HEK293 (cell line): ENCODE data around the gene ERO1B.

Experiments used
- CTCF ChIA-PET: fragments of 350-600 bp; formaldehyde crosslinking; extraction: SDS; loops from one replicate; lab custom pipeline; 2021; ENCODE audit warnings: antibody characterized with exemption; lab: Yijun Ruan, JAX
- POLR2A ChIA-PET: fragments of 300-600 bp; formaldehyde crosslinking; extraction: SDS; loops from one replicate; lab custom pipeline; 2020; ENCODE audit warnings: antibody characterized with exemption, inconsistent platforms; lab: Yijun Ruan, JAX
- H3K27ac ChIP-seq: fragments of 200-500 bp; sonication (Bioruptor generic); 2 replicates; pipeline ENCODE4 v1.5.1; 2014; ENCODE audit warnings: low read depth, low read length, control low read depth, inconsistent platforms; ENCODE audit errors: extremely low read depth
- H3K36me3 ChIP-seq, 2 experiments: fragments of 200-500 bp in 1 of 2; sonication (Bioruptor generic) in 1 of 2; 1 replicate in 1 of 2; 2 replicates in 1 of 2; pipeline ENCODE4 v1.5.1; 2014 to 2017; ENCODE audit warnings: inconsistent platforms in 2 of 2, low read length in 2 of 2; ENCODE audit not compliant: control insufficient read depth in 2 of 2, insufficient read depth in 1 of 2
- H3K4me1 ChIP-seq: fragments of 200-500 bp; sonication (Bioruptor generic); 2 replicates; pipeline ENCODE4 v1.5.1; 2014; ENCODE audit warnings: mild to moderate bottlenecking, low read length, inconsistent platforms; ENCODE audit not compliant: control insufficient read depth, insufficient read depth
- H3K4me3 ChIP-seq: 2 replicates; pipeline ENCODE4 v1.5.1; 2011; ENCODE audit warnings: low read depth, mild to moderate bottlenecking, control low read depth, low read length, moderate library complexity
- H3K9me3 ChIP-seq: fragments of 200-500 bp; sonication (Bioruptor generic); 2 replicates; pipeline ENCODE4 v1.5.1; 2014; ENCODE audit warnings: low read depth, low read length, inconsistent platforms; ENCODE audit not compliant: control insufficient read depth, insufficient read depth
- MZF1 ChIP-seq: fragments of 450-650 bp; formaldehyde crosslinking; IDR thresholded peaks from 2 replicates; pipeline ENCODE4 v1.5.1; 2017; ENCODE audit warnings: missing biosample characterization, missing genetic modification characterization, borderline replicate concordance
- PBX3 ChIP-seq: sonication (generic); formaldehyde crosslinking; IDR thresholded peaks from 2 replicates; pipeline ENCODE4 v1.8.1; 2022; ENCODE audit warnings: mild to moderate bottlenecking, moderate library complexity, missing genetic modification reagents
- PRDM10 ChIP-seq: fragments of 450-650 bp; formaldehyde crosslinking; IDR thresholded peaks from 2 replicates; pipeline ENCODE4 v1.5.1; 2016; ENCODE audit warnings: missing biosample characterization, missing genetic modification characterization
- PRDM2 ChIP-seq: fragments of 450-650 bp; formaldehyde crosslinking; IDR thresholded peaks from 2 replicates; pipeline ENCODE4 v1.5.1; 2016; ENCODE audit warnings: missing biosample characterization, missing genetic modification characterization, borderline replicate concordance
- REST ChIP-seq: fragments of 450-650 bp; formaldehyde crosslinking; IDR thresholded peaks from 2 replicates; pipeline ENCODE4 v1.5.1; 2016; ENCODE audit warnings: missing biosample characterization, missing genetic modification characterization
- ZBTB21 ChIP-seq: fragments of 450-650 bp; formaldehyde crosslinking; IDR thresholded peaks from 2 replicates; pipeline ENCODE4 v1.5.1; 2017; ENCODE audit warnings: missing biosample characterization, missing genetic modification characterization
- ZBTB8A ChIP-seq: fragments of 450-650 bp; formaldehyde crosslinking; IDR thresholded peaks from 2 replicates; pipeline ENCODE4 v1.5.1; 2016; ENCODE audit warnings: missing biosample characterization, missing genetic modification characterization
- ZFP3 ChIP-seq: fragments of 450-650 bp; formaldehyde crosslinking; IDR thresholded peaks from 2 replicates; pipeline ENCODE4 v1.5.1; 2016; ENCODE audit warnings: low read depth, missing biosample characterization, missing genetic modification characterization
- ZNF140 ChIP-seq: fragments of 450-650 bp; formaldehyde crosslinking; IDR thresholded peaks from 2 replicates; pipeline ENCODE4 v1.5.1; 2016; ENCODE audit warnings: missing biosample characterization, missing genetic modification characterization
- ZNF202 ChIP-seq: fragments of 450-650 bp; formaldehyde crosslinking; IDR thresholded peaks from 2 replicates; pipeline ENCODE4 v1.5.1; 2016; ENCODE audit warnings: missing biosample characterization, missing genetic modification characterization, borderline replicate concordance
- ZNF223 ChIP-seq: fragments of 450-650 bp; formaldehyde crosslinking; IDR thresholded peaks from 2 replicates; pipeline ENCODE4 v1.5.1; 2016; ENCODE audit warnings: missing biosample characterization, missing genetic modification characterization
- ZNF311 ChIP-seq: fragments of 450-650 bp; formaldehyde crosslinking; IDR thresholded peaks from 2 replicates; pipeline ENCODE4 v1.5.1; 2017; ENCODE audit warnings: missing biosample characterization, missing genetic modification characterization, borderline replicate concordance
- ZNF335 ChIP-seq: fragments of 450-650 bp; formaldehyde crosslinking; conservative IDR thresholded peaks from 2 replicates; pipeline ENCODE4 v1.5.1; 2016; ENCODE audit warnings: missing biosample characterization, missing genetic modification characterization
- ZNF394 ChIP-seq: fragments of 450-650 bp; formaldehyde crosslinking; IDR thresholded peaks from 2 replicates; pipeline ENCODE4 v1.5.1; 2016; ENCODE audit warnings: missing biosample characterization, missing genetic modification characterization, mild to moderate bottlenecking, moderate library complexity, borderline replicate concordance
- ZNF404 ChIP-seq: fragments of 450-650 bp; formaldehyde crosslinking; IDR thresholded peaks from 2 replicates; pipeline ENCODE4 v1.5.1; 2017; ENCODE audit warnings: missing biosample characterization, missing genetic modification characterization
- ZNF473 ChIP-seq: fragments of 450-650 bp; formaldehyde crosslinking; IDR thresholded peaks from 2 replicates; pipeline ENCODE4 v1.5.1; 2017; ENCODE audit warnings: missing biosample characterization, missing genetic modification characterization
- ZNF555 ChIP-seq: fragments of 450-650 bp; formaldehyde crosslinking; conservative IDR thresholded peaks from 2 replicates; pipeline ENCODE4 v1.5.1; 2017; ENCODE audit warnings: missing biosample characterization, mild to moderate bottlenecking, missing genetic modification characterization, inconsistent platforms
- ZNF560 ChIP-seq: fragments of 450-650 bp; formaldehyde crosslinking; IDR thresholded peaks from 2 replicates; pipeline ENCODE4 v1.5.1; 2017; ENCODE audit warnings: missing biosample characterization, missing genetic modification characterization, borderline replicate concordance
- ZNF580 ChIP-seq: fragments of 450-650 bp; formaldehyde crosslinking; IDR thresholded peaks from 2 replicates; pipeline ENCODE4 v1.5.1; 2016; ENCODE audit warnings: missing biosample characterization, missing genetic modification characterization
- ZNF777 ChIP-seq: fragments of 450-650 bp; formaldehyde crosslinking; IDR thresholded peaks from 2 replicates; pipeline ENCODE4 v1.5.1; 2017; ENCODE audit warnings: missing biosample characterization, missing genetic modification characterization, borderline replicate concordance
- ZNF791 ChIP-seq: fragments of 450-650 bp; formaldehyde crosslinking; IDR thresholded peaks from 2 replicates; pipeline ENCODE4 v1.5.1; 2016; ENCODE audit warnings: missing biosample characterization, missing genetic modification characterization
- ZNF830 ChIP-seq: fragments of 450-650 bp; IDR thresholded peaks from 2 replicates; pipeline ENCODE4 v1.5.0; 2018; ENCODE audit warnings: missing biosample characterization, missing genetic modification characterization, low read depth, mild to moderate bottlenecking, moderate library complexity

The ERO1B gene

GRCh38 chr1:236315518-236315917, 33.8 kb upstream of the ERO1B start (continued):
- TF ChIP-seq PBX3 = no peak
- no peak for TF ChIP-seq ZBTB8A (tag by site-specific recombination)
- no peak for TF ChIP-seq REST
- TF ChIP-seq, all 188 proteins: peak for 0

- Histone ChIP-seq H3K4me3 (no peak overlapping the region), H3K9me3 (no peaks in the 10 kb centered on the region), H3K36me3 (no peaks in the 10 kb centered on the region), H3K27ac (no peak overlapping the region), H3K4me1 (no peaks in the 10 kb centered on the region)
- CTCF ChIA-PET = interaction anchor here (0.6 kb wide), 1 partner anchor 1279 kb away, joined by 3 read pairs; no protein-coding TSS in a partner anchor
- POLR2A ChIA-PET = no interaction called here
- TF ChIP-seq ZNF580 (tag by site-specific recombination) (peak; percentile 75; the same call in 1 of the 2 replicates), ZNF777 (tag by site-specific recombination) (no peak), MZF1 (tag by site-specific recombination) (peak; percentile 53; the same call in 1 of the 2 replicates), ZFP3 (tag by site-specific recombination) (peak; percentile 43; the same call in 1 of the 2 replicates), ZNF140 (tag by site-specific recombination) (peak; percentile 94), ZBTB21 (tag by site-specific recombination) (peak; percentile 80; the same call in 1 of the 2 replicates), ZNF223 (tag by site-specific recombination) (peak; percentile 71; the same call in 1 of the 2 replicates), ZNF830 (no peak), ZNF404 (peak; percentile 96), ZNF335 (tag by site-specific recombination) (no peak), PRDM2 (tag by site-specific recombination) (no peak), PRDM10 (tag by site-specific recombination) (no peak), ZNF473 (tag by site-specific recombination) (no peak), ZNF555 (tag by site-specific recombination) (peak; percentile 97), ZNF791 (tag by site-specific recombination) (peak; percentile 72), ZNF311 (tag by site-specific recombination) (no peak), ZNF202 (tag by site-specific recombination) (peak; percentile 96), ZNF560 (tag by site-specific recombination) (peak; percentile 96), ZNF394 (peak; percentile 98)
These were observed 33.3 kb upstream of the ERO1B start for GRCh38 chr1:236315092-236315491.
